BE2C (cell line): ENCODE data around the gene SUPT4H1.

Experiments used
- DNase-seq: peaks from one replicate; pipeline ENCODE4 v3.0.0-alpha.2; 2020
- H3K27me3 ChIP-seq: fragments of 250-450 bp; sonication (Bioruptor Pico); 2 replicates; pipeline ENCODE4 v1.5.1; 2020; ENCODE audit warnings: mild to moderate bottlenecking
- H3K36me3 ChIP-seq: fragments of 250-450 bp; sonication (Bioruptor Pico); 2 replicates; pipeline ENCODE4 v1.5.1; 2020; ENCODE audit warnings: mild to moderate bottlenecking
- H3K4me1 ChIP-seq: fragments of 250-450 bp; sonication (Bioruptor Pico); 2 replicates; pipeline ENCODE4 v1.5.1; 2020
- H3K4me3 ChIP-seq: 2 replicates; pipeline ENCODE4 v1.5.1; 2011; ENCODE audit warnings: low read depth, low read length
- H3K9me3 ChIP-seq: fragments of 250-450 bp; sonication (Bioruptor Pico); 2 replicates; pipeline ENCODE4 v1.5.1; 2020
- CTCF ChIP-seq: IDR thresholded peaks from 2 replicates; pipeline ENCODE4 v1.5.1; 2012; ENCODE audit warnings: mild to moderate bottlenecking, low read depth, low read length

The SUPT4H1 gene

GRCh38 chr17:58396173-58396572, 44.2 kb upstream of the SUPT4H1 start:
- no peak for TF ChIP-seq CTCF
- Histone ChIP-seq H3K27me3 (peaks cover 96% of the 10 kb centered on the region), H3K36me3 (no peaks in the 10 kb centered on the region), H3K4me1 (peaks cover 2% of the 10 kb centered on the region; the same call in 1 of the 2 replicates), H3K9me3 (no peaks in the 10 kb centered on the region), H3K4me3 (no peak overlapping the region)
- no peak for DNase-seq

GRCh38 chr17:58394534-58395223, 42.7 kb upstream of the SUPT4H1 start:
- Histone ChIP-seq H3K9me3 (no peaks in the 10 kb centered on the region), H3K36me3 (no peaks in the 10 kb centered on the region), H3K4me3 (no peak overlapping the region), H3K27me3 (peaks cover 95% of the 10 kb centered on the region), H3K4me1 (peaks cover 3% of the 10 kb centered on the region; the same call in 1 of the 2 replicates)
- TF ChIP-seq CTCF: no peak
- DNase-seq: no peak

DNA sequence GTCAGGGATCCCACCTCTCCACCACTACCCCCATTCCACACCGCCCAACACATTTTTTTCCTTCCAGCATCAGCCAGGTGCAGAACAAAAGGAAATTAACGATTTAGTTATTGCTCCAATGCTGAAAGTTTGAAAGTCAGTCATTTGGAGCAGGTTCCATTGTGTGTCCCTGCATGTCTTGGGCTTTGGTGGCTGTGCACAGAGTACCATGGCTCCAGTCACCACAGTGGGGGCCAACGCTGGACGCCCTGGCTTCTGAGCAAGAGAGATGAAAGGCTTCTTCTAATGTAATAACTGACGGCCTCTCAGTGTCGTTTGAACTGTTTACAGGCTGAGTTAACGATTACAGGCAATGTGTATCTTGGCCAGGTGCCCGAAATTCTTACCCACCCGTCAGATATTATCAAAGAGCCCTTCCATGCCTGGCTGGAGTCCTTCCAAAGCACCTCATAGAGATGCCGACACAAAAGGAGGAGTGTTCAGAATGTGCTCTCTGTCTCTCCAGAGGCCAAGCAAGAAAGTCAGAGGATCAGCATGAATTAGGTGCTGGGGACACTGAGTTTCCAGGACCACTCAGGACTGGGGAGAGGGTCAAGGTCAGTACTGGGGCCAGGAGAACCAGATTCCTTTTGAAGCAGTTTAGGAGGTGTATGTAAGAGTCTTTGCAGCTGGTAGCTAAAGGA, 39.4 kb upstream of the SUPT4H1 start:
- H3K9me3 ChIP-seq: no peaks in the 10 kb centered on the region
- H3K27me3 ChIP-seq: peaks cover 82% of the 10 kb centered on the region
- DNase-seq: peak; percentile 75
- no peak overlapping the region for H3K4me3 ChIP-seq
- H3K4me1 ChIP-seq: peaks cover 3% of the 10 kb centered on the region; the same call in 1 of the 2 replicates
- TF ChIP-seq CTCF: no peak
- H3K36me3 ChIP-seq: no peaks in the 10 kb centered on the region

GRCh38 chr17:58390884-58391283, 38.9 kb upstream of the SUPT4H1 start:
- no peak for TF ChIP-seq CTCF
- Histone ChIP-seq H3K9me3 (no peaks in the 10 kb centered on the region), H3K27me3 (peaks cover 82% of the 10 kb centered on the region), H3K4me1 (peaks cover 3% of the 10 kb centered on the region; the same call in 1 of the 2 replicates), H3K4me3 (no peak overlapping the region), H3K36me3 (no peaks in the 10 kb centered on the region)
- DNase-seq: no peak

GRCh38 chr17:58388302-58389190, 36.5 kb upstream of the SUPT4H1 start:
- H3K4me3 ChIP-seq: no peak overlapping the region
- H3K27me3 ChIP-seq: peaks cover 84% of the 10 kb centered on the region
- no peaks in the 10 kb centered on the region for H3K36me3 ChIP-seq
- DNase-seq: no peak
- no peak for TF ChIP-seq CTCF
- no peaks in the 10 kb centered on the region for H3K9me3 ChIP-seq
- peaks cover 3% of the 10 kb centered on the region; the same call in 1 of the 2 replicates for H3K4me1 ChIP-seq
